ENCODE measurements around the gene PAFAH2.

DNA sequence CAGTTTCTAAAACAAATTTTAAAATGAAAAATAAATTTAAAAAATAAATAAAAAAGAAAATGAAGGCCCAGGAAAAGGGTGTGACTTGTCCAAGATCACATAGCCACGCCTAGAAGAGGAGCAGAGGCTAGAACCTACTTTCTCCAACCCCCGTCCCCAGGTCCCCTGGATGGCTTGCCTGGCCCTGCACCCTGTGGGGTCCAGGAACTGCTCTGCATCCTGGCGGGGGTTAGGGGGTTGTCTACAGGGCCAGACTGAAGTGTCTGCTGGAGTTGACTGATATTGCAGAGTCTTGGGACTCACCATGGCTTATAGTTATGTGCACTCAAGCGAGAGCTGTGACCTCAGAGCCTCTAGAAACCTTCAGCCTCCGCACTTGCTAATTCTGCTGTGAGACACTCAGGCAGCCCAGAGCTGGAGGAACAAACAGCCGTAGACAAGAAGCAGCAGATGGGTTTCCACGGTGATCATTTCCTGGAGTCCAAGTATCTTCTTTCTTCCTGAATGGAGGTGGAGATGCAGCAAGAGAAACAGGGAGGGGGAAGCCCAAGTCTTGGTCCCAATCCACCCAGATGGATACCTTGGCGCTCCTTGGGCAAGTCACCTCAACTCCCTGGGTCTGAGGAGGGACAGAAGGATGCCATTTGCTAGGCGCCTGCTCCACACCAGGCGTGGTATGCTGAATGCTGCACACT is 18.5 kb upstream of the PAFAH2 start:
- TF ChIP-seq POLR2A (IDR thresholded peaks at IDR 0.05) = no peak
- no peak for TF ChIP-seq CTCF (IDR thresholded peaks at IDR 0.05)
